Fibroblast of pulmonary artery (primary cell): ENCODE measurements around the gene TOR1B.

Experiments
- DNase-seq: peaks from one replicate; pipeline ENCODE4 v3.0.0-alpha.2; 2010; ENCODE audit warnings: low read depth
- H3K4me3 ChIP-seq: replicated peaks from 2 replicates; pipeline ENCODE4 v1.5.1; 2011; ENCODE audit warnings: low read depth, mild to moderate bottlenecking, control low read depth, low read length, moderate library complexity
- CTCF ChIP-seq: IDR thresholded peaks from 2 replicates; pipeline ENCODE4 v1.5.1; 2011; ENCODE audit warnings: mild to moderate bottlenecking, control low read depth, low read length, inconsistent platforms; ENCODE audit errors: missing control alignments

TOR1B gene

GRCh38 chr9:129809346-129809745 is 6.4 kb downstream of the TOR1B start:
- no peak for DNase-seq
- no peak overlapping the region for H3K4me3 ChIP-seq
- TF ChIP-seq CTCF, result no peak

- H3K4me3 ChIP-seq, result no peak overlapping the region
- TF ChIP-seq CTCF, result no peak
- DNase-seq, result no peak
Measured at GRCh38 chr9:129810116-129810515, 7.1 kb downstream of the TOR1B start.

- TF ChIP-seq CTCF, result no peak
- no peak for DNase-seq
- no peak overlapping the region for H3K4me3 ChIP-seq
Measured at GRCh38 chr9:129810788-129811187, 7.8 kb downstream of the TOR1B start.

- no peak for DNase-seq
- no peak for TF ChIP-seq CTCF
- no peak overlapping the region for H3K4me3 ChIP-seq
Measured at GRCh38 chr9:129811967-129812363, 9.0 kb downstream of the TOR1B start.

GRCh38 chr9:129812385-129812784 is 9.4 kb downstream of the TOR1B start:
- H3K4me3 ChIP-seq, result no peak overlapping the region
- TF ChIP-seq CTCF, result no peak
- no peak for DNase-seq

- TF ChIP-seq CTCF, result no peak
- no peak for DNase-seq
- H3K4me3 ChIP-seq, result no peak overlapping the region
Measured at GRCh38 chr9:129813661-129814060, 10.7 kb downstream of the TOR1B start.

GRCh38 chr9:129814432-129815223 is 11.6 kb downstream of the TOR1B start:
- H3K4me3 ChIP-seq, result no peak overlapping the region
- TF ChIP-seq CTCF, result no peak
- DNase-seq, result no peak
